Liver (tissue), 9 donors: ENCODE results near the gene CHIC2. TPM values are rescaled to one million over a fixed set of nuclear protein-coding genes. Genes with fewer than 3 reads are reported as not detected.
"Not testable (repeated sequence)": the region's sequence is repeated elsewhere in the genome, so short reads cannot be mapped to it uniquely, and the experiment has no call there.

Source experiments
- DNase-seq: peaks from one replicate; pipeline ENCODE4 v3.0.0-alpha.2; 2017; ENCODE audit warnings: low spot score
- H3K27ac ChIP-seq, 2 donors: one replicate each; pipeline ENCODE4 v1.7.0; 2013; ENCODE audit warnings: inconsistent platforms in 2 of 2, low read length in 2 of 2, control low read depth in 1 of 2, low read depth in 1 of 2, mild to moderate bottlenecking in 1 of 2
- H3K27me3 ChIP-seq, 4 donors: one replicate each; pipeline versions ENCODE4 v1.6.1 to v1.7.0; 2013; ENCODE audit warnings: low read length in 3 of 4, inconsistent platforms in 1 of 4, mild to moderate bottlenecking in 1 of 4, moderate library complexity in 1 of 4; ENCODE audit not compliant: control insufficient read depth in 4 of 4, insufficient read depth in 4 of 4
- H3K36me3 ChIP-seq, 4 donors: one replicate each; pipeline versions ENCODE4 v1.6.1 to v1.7.0; 2013; ENCODE audit warnings: low read length in 3 of 4, mild to moderate bottlenecking in 3 of 4, low read depth in 1 of 4, moderate library complexity in 1 of 4; ENCODE audit not compliant: control insufficient read depth in 4 of 4, insufficient read depth in 3 of 4
- H3K4me1 ChIP-seq, 4 donors: one replicate each; pipeline versions ENCODE4 v1.6.1 to v1.7.0; 2013; ENCODE audit warnings: low read length in 3 of 4, mild to moderate bottlenecking in 3 of 4, moderate library complexity in 1 of 4; ENCODE audit not compliant: control insufficient read depth in 4 of 4, insufficient read depth in 4 of 4
- H3K4me3 ChIP-seq, 3 donors: one replicate each; pipeline versions ENCODE4 v1.6.1 to v1.7.0; 2013; ENCODE audit warnings: low read length in 3 of 3, control low read depth in 1 of 3, low read depth in 1 of 3, mild to moderate bottlenecking in 1 of 3
- H3K9ac ChIP-seq, 2 donors: one replicate each; pipeline ENCODE4 v1.7.0; 2013; ENCODE audit warnings: low read length in 2 of 2, mild to moderate bottlenecking in 2 of 2, moderate library complexity in 2 of 2, control low read depth in 1 of 2, low read depth in 1 of 2
- H3K9me3 ChIP-seq, 4 donors: one replicate each; pipeline versions ENCODE4 v1.6.1 to v1.7.0; 2013; ENCODE audit warnings: low read length in 3 of 4; ENCODE audit not compliant: control insufficient read depth in 4 of 4
- CTCF ChIP-seq: fragments of 150-350 bp; IDR thresholded peaks from 2 replicates; pipeline ENCODE4 v1.5.1; 2017; ENCODE audit warnings: improper control_type of control experiment, low read depth, low read length; ENCODE audit not compliant: missing input control
- FOXA1 ChIP-seq: IDR thresholded peaks from 2 replicates; pipeline ENCODE4 v1.6.1; 2016; ENCODE audit warnings: antibody characterized with exemption
- GABPA ChIP-seq, 2 donors: IDR thresholded peaks in 1 of 2; conservative IDR thresholded peaks in 1 of 2; 2 replicates each; pipeline ENCODE4 v1.6.1; 2016; ENCODE audit warnings: antibody characterized with exemption in 2 of 2, mild to moderate bottlenecking in 1 of 2, moderate library complexity in 1 of 2
- JUND ChIP-seq, 2 donors: IDR thresholded peaks; 2 replicates each; pipeline ENCODE4 v1.6.1; 2016; ENCODE audit warnings: antibody characterized with exemption in 2 of 2
- NR2F2 ChIP-seq: IDR thresholded peaks from 2 replicates; pipeline ENCODE4 v1.6.1; 2016; ENCODE audit warnings: antibody characterized with exemption
- REST ChIP-seq: IDR thresholded peaks from 2 replicates; pipeline ENCODE4 v1.6.1; 2016; ENCODE audit warnings: antibody characterized with exemption, mild to moderate bottlenecking
- RXRA ChIP-seq, 2 donors: IDR thresholded peaks; 2 replicates each; pipeline ENCODE4 v1.6.1; 2017 to 2018; ENCODE audit warnings: antibody characterized with exemption in 2 of 2, mild to moderate bottlenecking in 1 of 2
- SP1 ChIP-seq: IDR thresholded peaks from 2 replicates; pipeline ENCODE4 v1.6.1; 2018; ENCODE audit warnings: antibody characterized with exemption, mild to moderate bottlenecking
- TAF1 ChIP-seq: conservative IDR thresholded peaks from 2 replicates; pipeline ENCODE4 v1.6.1; 2016; ENCODE audit warnings: antibody characterized with exemption, mild to moderate bottlenecking
- YY1 ChIP-seq: IDR thresholded peaks from 2 replicates; pipeline ENCODE4 v1.6.1; 2016; ENCODE audit warnings: antibody characterized with exemption, mild to moderate bottlenecking
- ZBTB33 ChIP-seq: IDR thresholded peaks from 2 replicates; pipeline ENCODE4 v1.6.1; 2016; ENCODE audit warnings: antibody characterized with exemption
- WGBS: extraction: QIAGEN DNeasy Blood & Tissue Kit; methylation state at CpG from one replicate; pipeline ENCODE4 v1.1.7; 2013; 5-methylcytosine and 5-hydroxymethylcytosine counted together
- polyA plus RNA-seq, 2 donors: library from polyadenylated mRNA; stranded (reverse) in 1 of 2; unstranded in 1 of 2; fragments of 200-250 nt in 1 of 2; fragments of >200 nt in 1 of 2; fragmentation: Nextera tagmentation in 1 of 2; extraction: Ambion mirVana in 1 of 2; gene quantifications; one replicate each; pipeline versions ENCODE4 v1.2.1 to v1.2.3, GENCODE V29; 2013 to 2015
- total RNA-seq, 2 donors: library from RNA; depleted of rRNA; stranded (reverse); fragments of >200 nt; gene quantifications; one replicate each; pipeline ENCODE4 v1.2.3, GENCODE V29; 2014
- donor health status: healthy.
- donor health status: healthy.
- donor health status: healthy.
- donor health status: healthy.
- donor health status: healthy.

CHIC2 gene
- total and polyA plus RNA-seq, 4 donors, result 9.3 to 26.2 (median 18.4) TPM

GRCh38 chr4:54050214-54050904, 14.0 kb downstream of the CHIC2 start:
- no peak overlapping the region for H3K27ac ChIP-seq
- H3K9me3 ChIP-seq, result no peaks in the 10 kb centered on the region
- H3K27me3 ChIP-seq, result no peaks in the 10 kb centered on the region
- H3K4me1 ChIP-seq, result peaks cover 4 to 35% (median 19%) of the 10 kb centered on the region in 4 donors
- H3K36me3 ChIP-seq, result peaks cover 0 to 7% (median 3%) of the 10 kb centered on the region in 4 donors
- no peak overlapping the region for H3K9ac ChIP-seq
- no peak for DNase-seq
- WGBS, result 37% methylated on average over 1 of the region's 1 CpG
- H3K4me3 ChIP-seq, result no peak overlapping the region
- no peak for TF ChIP-seq RXRA (IDR thresholded peaks at IDR 0.05)
- no peak for TF ChIP-seq GABPA (IDR thresholded peaks at IDR 0.05 in 1 of 2, conservative IDR thresholded peaks at IDR 0.05 in 1 of 2)
- TF ChIP-seq ZBTB33, result no peak
- no peak for TF ChIP-seq JUND (IDR thresholded peaks at IDR 0.05)
- no peak for TF ChIP-seq NR2F2
- TF ChIP-seq TAF1, result no peak
- TF ChIP-seq FOXA1, result no peak
- TF ChIP-seq REST, result no peak
- TF ChIP-seq CTCF, result no peak
- TF ChIP-seq SP1, result no peak
- no peak for TF ChIP-seq YY1

- not testable (repeated sequence) for H3K27me3 ChIP-seq, H3K9me3 ChIP-seq, DNase-seq, H3K9ac ChIP-seq, H3K4me3 ChIP-seq, H3K4me1 ChIP-seq, H3K27ac ChIP-seq
- H3K36me3 ChIP-seq, result peaks cover 0 to 10% (median 4%) of the 10 kb centered on the region in 4 donors
- 73% methylated on average over 3 of the region's 4 CpGs for WGBS
Observed at GRCh38 chr4:54043630-54044029, 20.8 kb downstream of the CHIC2 start.
